PFSK-1 (cell line): ENCODE measurements around the gene PPM1M.

Experiments used
- FOXP2 ChIP-seq: optimal IDR thresholded peaks from 2 replicates; pipeline ENCODE3; 2011; ENCODE audit warnings: borderline replicate concordance, control low read depth, inconsistent platforms; ENCODE audit not compliant: insufficient read depth; ENCODE audit errors: extremely low read length, extremely low read depth
- POLR2AphosphoS5 ChIP-seq: IDR thresholded peaks from 2 replicates; pipeline ENCODE4 v1.6.1; 2012; ENCODE audit warnings: low read depth, mild to moderate bottlenecking, control low read depth, low read length, moderate library complexity
- REST ChIP-seq, 2 experiments: IDR thresholded peaks; 2 replicates each; pipeline versions ENCODE4 v1.6.1 to v1.8.0; 2011 to 2012; ENCODE audit warnings: low read depth in 2 of 2, low read length in 2 of 2, control low read depth in 1 of 2, inconsistent platforms in 1 of 2, mild to moderate bottlenecking in 1 of 2, moderate library complexity in 1 of 2; ENCODE audit not compliant: insufficient read depth in 1 of 2
- SIN3A ChIP-seq: IDR thresholded peaks from 2 replicates; pipeline ENCODE4 v1.6.1; 2012; ENCODE audit warnings: mild to moderate bottlenecking, low read length, moderate library complexity, borderline replicate concordance; ENCODE audit not compliant: insufficient read depth
- TAF1 ChIP-seq: IDR thresholded peaks from 2 replicates; pipeline ENCODE4 v1.6.1; 2012; ENCODE audit warnings: low read length, control low read depth, borderline replicate concordance; ENCODE audit not compliant: insufficient read depth

Gene PPM1M

GRCh38 chr3:52230889-52231499, 14.6 kb upstream of the PPM1M start:
- TF ChIP-seq SIN3A: no peak
- TF ChIP-seq TAF1: no peak
- TF ChIP-seq FOXP2: no peak
- no peak for TF ChIP-seq REST (IDR thresholded peaks at IDR 0.05; ENCODE audit: insufficient read depth in 1 of 2, low read depth in 2 of 2, low read length in 2 of 2)

- TF ChIP-seq FOXP2 (no peak), REST (IDR thresholded peaks at IDR 0.05; ENCODE audit: insufficient read depth in 1 of 2, low read depth in 2 of 2, low read length in 2 of 2) (no peak), TAF1 (no peak), POLR2AphosphoS5 (no peak), SIN3A (no peak)
These were observed 13.9 kb upstream of the PPM1M start for GRCh38 chr3:52231502-52232278.

- TF ChIP-seq TAF1: no peak
- no peak for TF ChIP-seq REST (IDR thresholded peaks at IDR 0.05; ENCODE audit: insufficient read depth in 1 of 2, low read depth in 2 of 2, low read length in 2 of 2)
- TF ChIP-seq SIN3A: no peak
- TF ChIP-seq POLR2AphosphoS5: no peak
- TF ChIP-seq FOXP2: no peak
These were observed 13.1 kb upstream of the PPM1M start for GRCh38 chr3:52232279-52233107.

GRCh38 chr3:52233108-52233591, 12.4 kb upstream of the PPM1M start:
- TF ChIP-seq SIN3A (no peak), POLR2AphosphoS5 (no peak), TAF1 (no peak), FOXP2 (no peak), REST (IDR thresholded peaks at IDR 0.05; ENCODE audit: insufficient read depth in 1 of 2, low read depth in 2 of 2, low read length in 2 of 2) (no peak)
